ENCODE measurements around the gene MYH16.

DNA sequence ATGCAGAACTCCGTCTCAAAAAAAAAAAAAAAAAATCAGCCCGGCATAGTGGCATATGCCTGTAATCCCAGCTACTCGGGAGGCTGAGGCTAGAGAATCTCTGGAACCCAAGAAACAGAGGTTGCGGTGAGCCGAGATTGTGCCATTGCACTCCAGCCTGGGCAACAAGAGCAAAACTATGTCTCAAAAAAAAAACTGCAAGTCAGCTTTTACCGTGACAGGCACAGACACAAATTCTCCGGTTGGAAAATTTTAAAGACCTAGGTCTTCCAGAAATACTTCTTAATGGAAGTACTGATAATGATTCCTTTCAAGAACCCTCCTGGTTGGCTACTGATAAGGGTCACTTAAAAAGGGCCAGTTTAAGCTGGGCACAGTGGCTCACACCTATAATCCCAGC is 82.5 kb downstream of the MYH16 start:
- TF ChIP-seq, protein P1, sequence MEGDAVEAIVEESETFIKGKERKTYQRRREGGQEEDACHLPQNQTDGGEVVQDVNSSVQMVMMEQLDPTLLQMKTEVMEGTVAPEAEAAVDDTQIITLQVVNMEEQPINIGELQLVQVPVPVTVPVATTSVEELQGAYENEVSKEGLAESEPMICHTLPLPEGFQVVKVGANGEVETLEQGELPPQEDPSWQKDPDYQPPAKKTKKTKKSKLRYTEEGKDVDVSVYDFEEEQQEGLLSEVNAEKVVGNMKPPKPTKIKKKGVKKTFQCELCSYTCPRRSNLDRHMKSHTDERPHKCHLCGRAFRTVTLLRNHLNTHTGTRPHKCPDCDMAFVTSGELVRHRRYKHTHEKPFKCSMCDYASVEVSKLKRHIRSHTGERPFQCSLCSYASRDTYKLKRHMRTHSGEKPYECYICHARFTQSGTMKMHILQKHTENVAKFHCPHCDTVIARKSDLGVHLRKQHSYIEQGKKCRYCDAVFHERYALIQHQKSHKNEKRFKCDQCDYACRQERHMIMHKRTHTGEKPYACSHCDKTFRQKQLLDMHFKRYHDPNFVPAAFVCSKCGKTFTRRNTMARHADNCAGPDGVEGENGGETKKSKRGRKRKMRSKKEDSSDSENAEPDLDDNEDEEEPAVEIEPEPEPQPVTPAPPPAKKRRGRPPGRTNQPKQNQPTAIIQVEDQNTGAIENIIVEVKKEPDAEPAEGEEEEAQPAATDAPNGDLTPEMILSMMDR (IDR thresholded peaks at IDR 0.05): no peak
- no peak for TF ChIP-seq POLR2A (IDR thresholded peaks at IDR 0.05)
